Smooth muscle cell (in vitro differentiated cells): ENCODE results near the gene WTAP. TPM values are rescaled to one million over a fixed set of nuclear protein-coding genes. Genes with fewer than 3 reads are reported as not detected.

Experiments
- DNase-seq: peaks from one replicate; lab custom pipeline; 2025; ENCODE audit not compliant: unreplicated experiment; lab: John Stamatoyannopoulos, UW
- H2AFZ ChIP-seq: fragments of 200-600 bp; sonication (generic); 2 replicates; pipeline ENCODE4 v1.6.0; 2016; ENCODE audit warnings: antibody characterized with exemption, low read depth, mild to moderate bottlenecking
- H3F3A ChIP-seq: fragments of 200-600 bp; sonication (generic); 2 replicates; pipeline ENCODE4 v1.6.0; 2017; ENCODE audit warnings: antibody characterized with exemption, low read depth
- H3K27ac ChIP-seq: fragments of 200-600 bp; sonication (generic); 2 replicates; pipeline ENCODE4 v1.5.1; 2016; ENCODE audit warnings: low read depth, mild to moderate bottlenecking
- H3K27me3 ChIP-seq: fragments of 200-600 bp; sonication (generic); 2 replicates; pipeline ENCODE4 v1.6.1; 2016; ENCODE audit warnings: low read depth, mild to moderate bottlenecking
- H3K36me3 ChIP-seq: fragments of 200-600 bp; sonication (generic); 2 replicates; pipeline ENCODE4 v1.5.1; 2016; ENCODE audit warnings: low read depth
- H3K4me1 ChIP-seq: fragments of 200-600 bp; sonication (generic); 2 replicates; pipeline ENCODE4 v1.5.1; 2016; ENCODE audit warnings: low read depth
- H3K4me2 ChIP-seq: fragments of 200-600 bp; sonication (generic); 2 replicates; pipeline ENCODE4 v1.6.0; 2016; ENCODE audit warnings: mild to moderate bottlenecking
- H3K4me3 ChIP-seq: fragments of 200-600 bp; sonication (generic); 2 replicates; pipeline ENCODE4 v1.5.1; 2016; ENCODE audit warnings: mild to moderate bottlenecking
- H3K79me2 ChIP-seq: fragments of 200-600 bp; sonication (generic); 2 replicates; pipeline ENCODE4 v1.6.0; 2016; ENCODE audit warnings: low read depth, mild to moderate bottlenecking
- H3K9ac ChIP-seq: fragments of 200-600 bp; sonication (generic); 2 replicates; pipeline ENCODE4 v1.6.0; 2016; ENCODE audit warnings: low read depth
- H3K9me3 ChIP-seq: fragments of 200-600 bp; sonication (generic); replicated peaks from 2 replicates; pipeline ENCODE4 v1.5.1; 2016; ENCODE audit warnings: low read depth
- H4K20me1 ChIP-seq: fragments of 200-600 bp; sonication (generic); 2 replicates; pipeline ENCODE4 v1.6.0; 2016; ENCODE audit warnings: low read depth
- CTCF ChIP-seq: fragments of 200-600 bp; sonication (generic); IDR thresholded peaks from 2 replicates; pipeline ENCODE4 v1.5.1; 2017; ENCODE audit warnings: borderline replicate concordance, mild to moderate bottlenecking, antibody characterized with exemption; ENCODE audit not compliant: insufficient read depth, poor library complexity, severe bottlenecking
- WGBS: methylation state at CpG from one replicate; pipeline ENCODE4 v1.1.7; 2016; ENCODE audit warnings: low lambda C conversion rate; 5-methylcytosine and 5-hydroxymethylcytosine counted together
- polyA plus RNA-seq: library from polyadenylated mRNA; unstranded; fragments of >200 nt; fragmentation: Nextera tagmentation; extraction: Ambion mirVana; gene quantifications from 2 replicates; pipeline ENCODE4 v1.2.1, GENCODE V29; 2016
- total RNA-seq: library from RNA; depleted of rRNA; stranded (reverse); fragments of >200 nt; gene quantifications from 2 replicates; pipeline ENCODE4 v1.2.3, GENCODE V29; 2014

Gene WTAP
- total and polyA plus RNA-seq, 2 experiments from 2014 or later: 39.4 to 90.2 TPM

GRCh38 chr6:159693128-159693893 is 34.0 kb upstream of the WTAP start, which contains the start of gene SOD2:
TSS of gene SOD2 (minus strand) at chr6:159693241. CDS start at chr6:159693167, 74 bp downstream.
- Histone ChIP-seq H3K27me3 (no peaks in the 10 kb centered on the region), H2AFZ (peak within 1 kb of the TSS; percentile 58), H3K4me2 (peak within 1 kb of the TSS; percentile 95), H3K9ac (peak within 1 kb of the TSS; percentile 87), H3K79me2 (peaks cover 26% of the 10 kb centered on the region), H3K9me3 (no peaks in the 10 kb centered on the region), H3K27ac (peak within 1 kb of the TSS; percentile 86), H3K36me3 (no peaks in the 10 kb centered on the region), H3K4me3 (peak within 1 kb of the TSS; percentile 97), H4K20me1 (peaks cover 9% of the 10 kb centered on the region), H3F3A (peaks cover 3% of the 10 kb centered on the region), H3K4me1 (peaks cover 21% of the 10 kb centered on the region)
- 2% methylated on average over 61 of the region's 74 CpGs for WGBS
- no peak for TF ChIP-seq CTCF
- peak; percentile 75 for DNase-seq

- Histone ChIP-seq H3K36me3 (no peaks in the 10 kb centered on the region), H3K4me3 (peak overlapping the region; percentile 97), H2AFZ (peak overlapping the region; percentile 58), H4K20me1 (peaks cover 9% of the 10 kb centered on the region), H3K9ac (peak overlapping the region; percentile 87), H3K4me1 (peaks cover 21% of the 10 kb centered on the region), H3K4me2 (peak overlapping the region; percentile 95), H3K27me3 (no peaks in the 10 kb centered on the region), H3K27ac (peak overlapping the region; percentile 86), H3K9me3 (no peaks in the 10 kb centered on the region), H3F3A (peaks cover 3% of the 10 kb centered on the region), H3K79me2 (peaks cover 26% of the 10 kb centered on the region)
- no peak for TF ChIP-seq CTCF
- no peak for DNase-seq
- 51% methylated on average over 14 of the region's 14 CpGs for WGBS
Measured at GRCh38 chr6:159693894-159694545, 33.3 kb upstream of the WTAP start.

GRCh38 chr6:159695984-159696383 is 31.3 kb upstream of the WTAP start:
- DNase-seq: no peak

More at GRCh38 chr6:159695984-159696383, 31.3 kb upstream of the WTAP start:
- Histone ChIP-seq H3K9ac (no peak overlapping the region), H4K20me1 (peaks cover 9% of the 10 kb centered on the region), H3K36me3 (no peaks in the 10 kb centered on the region), H3K4me1 (peaks cover 18% of the 10 kb centered on the region), H3K27me3 (no peaks in the 10 kb centered on the region), H3F3A (peaks cover 6% of the 10 kb centered on the region), H3K9me3 (no peaks in the 10 kb centered on the region), H3K4me3 (no peak overlapping the region), H2AFZ (no peak overlapping the region), H3K79me2 (peaks cover 11% of the 10 kb centered on the region), H3K4me2 (no peak overlapping the region), H3K27ac (no peak overlapping the region)
- no peak for TF ChIP-seq CTCF
- 98% methylated on average over 2 of the region's 2 CpGs for WGBS
